Stimulated activated CD4-positive, alpha-beta T cell treated with anti-CD3 and anti-CD28 coated beads, Interleukin-4, amount 100 ng/mL, for 4 hours (primary cell): ENCODE measurements around the gene ARHGAP40.

Source experiments
- DNase-seq, 2 experiments: peaks; one replicate each; pipeline ENCODE4 v3.0.0-alpha.2; 2020

Gene ARHGAP40

DNA sequence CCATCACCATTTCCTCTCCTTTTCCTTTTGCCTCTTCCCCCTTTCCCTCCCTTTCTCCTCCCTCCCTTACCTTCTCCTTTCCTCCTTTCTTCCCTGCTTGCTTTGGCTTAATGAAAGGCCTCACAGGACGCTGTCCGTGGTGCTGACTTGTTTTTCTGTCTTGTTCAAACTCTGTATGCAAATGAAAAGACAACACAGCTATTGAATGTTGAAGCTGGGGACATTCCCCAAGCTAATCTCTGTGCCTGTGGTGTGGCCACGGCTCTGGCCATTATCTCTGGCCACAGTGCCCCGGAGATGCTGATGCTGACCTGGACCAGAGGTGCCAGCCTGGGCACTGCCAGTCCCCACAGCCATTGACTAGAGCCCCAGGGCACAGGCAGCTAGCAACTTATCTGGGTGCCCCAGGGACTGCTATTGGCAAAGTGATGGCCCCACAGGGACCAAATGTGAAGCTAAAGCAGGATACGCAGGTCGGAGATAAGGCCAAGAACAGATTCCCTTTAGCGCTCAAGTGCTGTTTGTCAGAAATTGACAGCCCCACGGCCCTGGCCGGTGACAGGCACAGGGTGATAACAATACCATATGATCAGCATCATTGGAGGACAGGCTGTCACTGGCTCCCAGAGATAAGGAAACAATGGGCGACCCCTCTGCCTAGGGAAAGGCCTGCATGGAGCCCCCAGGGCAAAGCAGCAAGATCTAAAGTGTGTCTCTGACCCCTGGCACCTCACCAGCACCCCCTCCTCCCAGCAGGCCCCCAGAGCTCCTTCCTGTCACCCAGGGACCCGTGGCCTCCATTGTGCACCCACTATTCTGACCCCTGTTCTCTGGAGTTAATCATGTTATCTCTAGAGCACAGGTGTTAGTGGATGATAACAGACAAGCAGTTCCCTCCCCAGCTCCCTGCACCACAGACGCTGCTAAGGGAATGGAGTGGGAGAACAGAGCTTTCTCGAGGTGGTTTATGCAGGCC is 91.1 kb downstream of the ARHGAP40 start:
- peak in 1 of 2 experiments; percentile 50 for DNase-seq

DNA sequence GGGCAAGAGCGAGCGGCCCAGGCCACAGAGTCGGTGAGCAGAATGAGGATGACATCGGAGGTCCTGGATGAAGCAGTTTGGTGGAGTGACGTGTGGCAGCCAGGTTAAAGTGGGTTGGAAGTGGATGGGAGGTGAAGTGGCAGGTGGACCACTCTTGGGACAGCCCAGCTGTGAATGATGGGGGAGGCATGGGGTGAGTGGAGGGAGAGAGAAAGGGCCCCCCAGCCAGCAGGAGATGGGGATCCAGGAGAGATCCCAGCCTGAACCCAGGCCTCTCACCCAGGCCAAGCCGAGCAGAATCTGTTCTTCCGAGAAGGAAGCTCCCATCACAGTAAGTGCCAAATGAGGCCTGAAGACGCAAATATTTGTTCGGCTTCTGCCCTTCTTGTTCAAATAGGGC is 95.7 kb downstream of the ARHGAP40 start:
- DNase-seq = no peak

DNA sequence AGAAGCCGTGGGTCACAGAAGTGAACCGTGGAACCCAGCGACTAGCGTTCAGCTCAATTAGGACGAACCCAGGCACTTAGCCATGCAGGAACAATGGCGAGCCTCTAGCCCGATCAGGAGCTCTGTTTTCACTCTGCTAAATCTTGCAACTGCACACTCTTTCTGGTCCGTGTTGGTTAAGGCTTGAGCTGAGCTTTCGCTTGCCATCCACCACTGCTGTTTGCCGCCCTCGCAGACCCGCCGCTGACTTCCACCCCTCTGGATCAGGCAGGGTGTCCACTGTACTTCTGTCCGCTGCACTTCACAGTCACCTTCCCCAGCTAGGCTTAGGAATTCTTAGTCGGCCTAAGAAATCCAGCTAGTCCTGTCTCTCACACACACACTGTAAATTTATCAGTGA is 96.9 kb downstream of the ARHGAP40 start:
- DNase-seq = no peak

DNA sequence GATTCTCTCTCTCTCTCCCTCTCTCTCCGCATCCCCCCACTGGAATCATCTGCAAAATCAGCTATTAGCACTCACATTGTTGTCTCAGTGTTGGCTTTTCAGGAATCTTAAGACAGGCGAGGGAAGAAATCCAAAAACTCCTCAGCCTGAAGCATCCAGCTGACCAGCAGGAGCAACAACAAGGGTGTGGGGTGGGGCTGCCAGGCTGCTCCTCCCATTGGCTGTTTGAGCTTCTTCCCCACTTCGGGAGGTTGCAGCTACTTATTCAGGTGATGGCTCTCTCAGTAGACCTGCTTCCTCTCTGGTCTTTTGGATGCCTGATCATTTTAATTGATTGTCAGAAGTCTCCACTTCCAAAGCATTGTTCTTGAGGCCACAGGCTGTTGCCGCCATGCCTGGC is 98.5 kb downstream of the ARHGAP40 start:
- DNase-seq = no peak
